Myocyte (in vitro differentiated cells): ENCODE data around the gene FOXN3. TPM values are rescaled to one million over a fixed set of nuclear protein-coding genes. Genes with fewer than 3 reads are reported as not detected.
"Not testable (repeated sequence)": the region's sequence is repeated elsewhere in the genome, so short reads cannot be mapped to it uniquely, and the experiment has no call there.

Experiments used
- DNase-seq: peaks from one replicate; pipeline ENCODE4 v3.0.0-alpha.2; 2012; ENCODE audit warnings: low read depth
- total RNA-seq: library from RNA; depleted of rRNA; stranded (reverse); fragments of >200 nt; gene quantifications from 2 replicates; pipeline ENCODE4 v1.2.3, GENCODE V29; 2014

Gene FOXN3
- total RNA-seq, 1 donor from 2014 or later, result 27.5 TPM

GRCh38 chr14:89139404-89140247, 277.4 kb downstream of the FOXN3 start:
- no peak for DNase-seq

DNA sequence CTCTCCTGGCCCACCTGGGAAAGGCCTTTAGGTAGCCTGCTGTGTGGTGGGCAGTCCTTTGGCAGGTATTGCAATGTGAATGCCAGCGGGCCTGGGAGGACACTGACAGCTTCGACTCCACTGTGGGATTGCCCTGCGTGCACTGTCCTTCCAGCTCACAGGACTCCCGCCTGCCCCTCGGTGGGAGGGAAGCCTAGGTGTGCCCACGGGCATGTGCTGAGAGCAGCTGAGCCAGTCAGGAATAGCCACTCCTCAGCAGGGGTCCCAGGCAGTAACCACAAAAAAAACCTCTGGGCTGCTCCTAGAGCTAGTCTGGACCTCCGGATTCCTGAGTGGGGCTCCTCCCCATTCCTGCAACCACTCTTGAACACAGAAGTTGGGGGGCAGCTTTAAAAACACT, 278.2 kb downstream of the FOXN3 start:
- peak; percentile 56 for DNase-seq

DNA sequence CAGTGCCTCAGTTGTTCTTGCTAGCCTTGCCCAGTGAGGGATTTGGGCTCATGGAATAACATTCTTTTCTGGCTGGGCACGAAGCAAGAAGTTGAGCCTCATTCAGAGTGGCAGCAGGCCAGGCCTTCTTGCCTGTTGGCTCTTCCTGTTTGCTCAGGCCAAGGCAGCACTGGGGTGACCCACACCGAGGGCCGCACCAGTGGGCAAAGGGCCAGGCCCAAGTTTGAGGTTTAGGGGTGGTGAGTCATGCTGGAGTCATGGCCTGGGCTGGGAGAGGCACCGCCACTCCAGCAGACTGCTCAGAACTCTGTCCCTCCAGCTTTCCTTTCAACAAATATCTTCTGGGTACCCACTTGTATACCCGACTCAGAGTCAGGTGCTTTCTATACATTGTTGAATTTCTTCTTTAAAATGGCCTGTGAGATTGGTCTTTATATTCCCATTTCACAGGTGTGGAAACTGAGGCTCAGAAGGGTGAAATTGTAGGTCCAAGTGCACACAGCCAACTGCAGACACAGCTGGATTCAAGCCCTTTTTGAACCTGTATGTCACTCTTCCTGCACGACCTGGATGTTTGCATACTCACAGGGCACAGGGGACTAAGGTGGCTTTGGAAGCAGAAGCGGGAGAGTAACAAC, 279.4 kb downstream of the FOXN3 start:
- peak; percentile 98 for DNase-seq

DNA sequence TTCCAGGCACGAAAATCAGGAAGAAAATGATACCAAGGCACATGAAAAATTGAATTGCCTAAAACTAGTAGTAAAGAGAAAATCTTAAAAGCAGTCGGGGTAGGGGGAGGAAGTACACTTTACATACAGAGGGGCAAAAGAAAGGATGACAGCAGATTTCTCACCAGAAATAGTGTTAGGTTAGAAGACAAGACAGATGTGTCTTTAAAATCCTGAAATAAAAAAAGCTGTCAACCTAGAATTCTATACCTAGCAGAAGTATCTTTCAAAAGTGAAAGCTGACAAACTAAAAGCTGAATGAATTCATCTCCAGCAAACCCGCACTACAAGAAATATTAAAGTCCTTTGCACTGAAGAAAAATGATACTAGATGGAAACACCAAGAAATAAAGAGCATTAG, 280.4 kb downstream of the FOXN3 start:
- DNase-seq, result no peak

- no peak for DNase-seq
These were observed 282.4 kb downstream of the FOXN3 start for GRCh38 chr14:89134640-89135039.

DNA sequence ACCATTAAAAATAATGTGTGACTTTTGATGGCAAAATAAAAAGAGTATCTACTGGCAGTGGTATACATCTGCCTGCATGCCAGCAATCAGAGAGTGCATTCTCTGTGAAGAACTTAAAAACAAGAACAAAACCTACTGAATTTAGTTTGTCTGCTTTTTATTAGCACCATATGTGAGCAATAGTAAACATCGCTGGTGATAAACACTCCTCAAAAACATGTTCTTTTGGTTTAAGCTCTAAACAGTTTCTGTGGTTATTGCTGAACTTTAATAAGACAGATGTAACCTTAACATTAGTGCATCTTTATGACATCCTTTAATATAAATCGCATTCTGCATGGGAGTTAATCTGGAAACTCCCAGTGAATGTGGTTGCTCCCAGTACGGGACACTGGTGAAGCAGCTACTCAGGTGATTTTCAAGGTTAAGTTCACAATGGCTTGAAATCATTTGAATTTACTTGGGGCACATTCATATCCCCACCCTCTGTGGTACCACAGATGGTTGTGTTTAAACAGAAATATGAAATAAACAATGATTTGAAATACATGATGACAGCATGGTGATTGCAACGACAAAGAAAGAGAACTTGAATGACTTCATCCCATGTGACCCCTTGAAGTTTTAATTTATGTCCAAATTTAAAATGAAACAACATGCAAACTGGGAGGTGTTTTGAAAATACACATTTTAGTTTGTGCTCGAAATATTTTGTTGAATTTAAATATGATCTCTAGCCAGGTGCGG, 285.9 kb downstream of the FOXN3 start:
- no peak for DNase-seq

DNA sequence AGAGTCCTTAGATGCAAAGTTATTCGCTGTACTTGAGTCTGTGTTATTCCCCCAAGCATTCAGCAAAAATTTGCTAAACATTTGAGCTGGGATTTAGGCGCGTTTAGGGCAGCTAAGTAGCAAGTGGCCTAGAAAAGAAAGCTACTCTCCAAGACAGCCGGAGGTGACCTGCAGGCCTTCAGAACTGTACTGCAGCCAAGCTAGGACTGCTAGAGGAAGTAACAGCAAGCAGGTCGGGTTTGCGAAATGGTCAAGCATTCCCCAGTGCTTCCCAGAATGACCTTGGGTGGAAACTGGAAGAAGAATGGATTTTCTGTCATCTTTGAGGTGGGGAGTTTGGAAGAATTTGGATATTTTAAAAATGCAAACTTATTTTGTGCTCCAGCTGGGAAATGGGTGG, 287.5 kb downstream of the FOXN3 start:
- DNase-seq, result no peak

DNA sequence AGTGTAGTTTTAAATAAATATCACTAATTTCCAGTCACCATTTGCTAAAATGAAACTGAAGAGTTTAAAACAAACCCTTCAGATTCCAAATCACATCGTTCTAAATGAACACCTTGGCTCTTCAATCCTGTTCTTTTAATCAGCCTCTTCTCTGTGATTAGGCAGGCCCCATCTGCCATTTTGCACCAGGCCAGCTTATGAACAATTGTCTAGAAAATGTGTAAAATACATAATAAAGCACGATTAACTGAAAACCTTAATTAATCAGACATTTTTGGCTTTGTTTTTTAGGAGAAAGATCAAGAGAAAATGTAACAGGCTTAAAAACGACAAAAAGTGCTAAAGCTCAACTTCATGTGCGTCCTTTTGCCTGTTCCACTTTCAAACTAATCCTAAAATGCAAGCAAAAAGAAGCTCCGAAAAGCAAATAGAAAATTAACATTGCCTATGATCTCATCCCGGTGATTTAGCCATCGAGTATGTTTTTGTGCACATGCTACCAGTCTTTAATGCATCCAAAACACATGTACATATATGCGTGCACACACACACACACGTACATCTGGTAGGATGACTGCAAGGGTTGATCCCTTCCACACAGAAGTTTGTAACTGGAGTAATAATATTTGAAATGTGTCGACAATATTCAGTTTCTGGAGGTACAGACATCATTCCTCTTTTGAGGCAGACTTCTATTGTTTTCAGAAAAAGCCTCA, 288.6 kb downstream of the FOXN3 start:
- DNase-seq, result no peak

DNA sequence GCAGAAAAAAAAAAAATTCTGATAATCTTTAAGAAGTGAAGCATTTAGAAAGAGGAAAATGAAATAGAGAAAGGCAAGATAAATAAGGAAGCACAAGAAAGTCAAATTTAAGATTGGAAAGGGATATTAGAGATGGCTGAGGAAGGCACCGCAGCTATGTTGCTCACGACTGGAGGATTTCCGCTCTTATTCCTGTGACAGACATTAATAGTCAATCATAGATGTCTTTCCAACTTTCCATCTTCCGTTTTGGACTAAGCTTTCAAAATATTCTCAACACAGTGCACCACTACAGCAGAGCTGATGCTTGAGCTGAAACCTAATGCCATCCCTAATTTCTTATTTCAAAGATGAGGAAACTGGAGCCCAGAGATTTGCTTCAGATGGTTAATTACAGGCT, 290.6 kb downstream of the FOXN3 start:
- no peak for DNase-seq

DNA sequence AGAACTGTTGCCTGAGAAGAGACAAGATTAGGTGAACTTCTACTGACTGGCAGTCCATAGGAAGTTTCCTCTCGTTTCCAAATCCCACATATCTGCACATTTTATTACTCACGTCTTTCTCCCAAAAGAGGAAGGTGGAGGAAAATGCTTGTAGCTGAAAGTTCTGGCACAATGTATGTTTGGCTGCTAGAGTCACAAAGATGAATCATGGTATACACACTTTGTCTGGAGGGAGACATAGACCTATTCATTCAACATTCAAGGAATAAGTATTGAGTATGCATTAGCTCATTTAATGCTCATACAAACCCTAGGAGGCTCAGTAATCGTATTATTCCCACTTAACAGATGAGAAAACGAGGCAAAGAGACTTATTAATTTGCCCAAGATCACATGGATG, 291.8 kb downstream of the FOXN3 start:
- no peak for DNase-seq

DNA sequence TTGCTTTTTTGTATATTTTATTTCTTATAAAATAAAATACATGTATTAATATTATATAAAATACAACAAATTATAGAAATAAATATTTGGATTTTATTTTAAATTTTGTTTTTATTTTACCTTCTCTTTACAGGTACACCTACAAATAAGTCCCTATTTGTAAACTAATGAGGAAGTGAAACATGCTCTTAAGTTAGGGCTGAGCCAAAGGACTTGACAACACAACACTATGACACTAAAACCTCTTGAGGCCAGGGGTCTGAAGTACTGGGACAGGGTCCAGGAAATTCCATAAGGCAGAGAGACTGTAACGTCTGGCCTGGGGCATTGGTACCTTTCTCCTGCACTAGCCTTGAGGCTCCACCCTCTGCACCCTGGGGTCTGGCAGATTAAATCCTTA, 293.2 kb downstream of the FOXN3 start:
- no peak for DNase-seq

DNA sequence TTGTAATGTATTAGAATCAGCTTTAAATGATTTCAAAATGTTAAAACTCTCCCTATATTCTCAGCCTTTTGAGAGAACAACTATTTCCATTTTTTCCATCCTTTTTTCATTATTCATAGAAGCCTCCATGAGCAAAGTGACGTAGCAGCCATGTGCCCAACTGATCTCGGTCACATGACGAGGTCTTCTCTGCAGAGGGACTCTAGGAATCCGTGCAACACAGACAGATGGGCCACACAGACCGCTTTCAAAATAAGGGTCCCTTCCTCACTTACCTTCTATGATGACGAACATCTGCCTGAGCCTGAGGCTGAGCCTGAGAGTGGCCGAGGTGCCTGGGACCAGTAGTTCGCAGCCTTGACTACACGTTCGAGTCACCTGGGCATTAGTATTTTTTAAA, 293.8 kb downstream of the FOXN3 start:
- no peak for DNase-seq

- no peak for DNase-seq
These were observed 294.9 kb downstream of the FOXN3 start for GRCh38 chr14:89121968-89122620.

DNA sequence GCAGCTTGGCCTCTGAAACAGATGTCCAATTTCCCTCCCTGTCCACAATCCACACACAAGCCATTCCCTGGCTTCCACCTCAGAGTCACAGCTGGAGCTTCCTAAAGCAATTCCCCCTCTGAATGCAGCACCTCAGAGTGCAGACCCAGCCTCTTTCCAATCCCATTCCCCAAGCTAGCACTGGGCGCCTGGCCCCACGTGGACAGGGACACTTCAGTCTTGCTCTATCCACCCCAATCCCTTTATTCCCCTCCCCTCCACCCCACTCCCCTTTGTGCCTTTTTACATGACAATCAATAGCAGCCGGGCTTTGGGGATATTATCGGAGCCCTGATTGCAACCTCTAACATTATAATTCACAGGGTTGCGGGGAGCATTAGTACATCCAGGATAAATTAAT, 300.0 kb downstream of the FOXN3 start:
- peak; percentile 16 for DNase-seq

DNA sequence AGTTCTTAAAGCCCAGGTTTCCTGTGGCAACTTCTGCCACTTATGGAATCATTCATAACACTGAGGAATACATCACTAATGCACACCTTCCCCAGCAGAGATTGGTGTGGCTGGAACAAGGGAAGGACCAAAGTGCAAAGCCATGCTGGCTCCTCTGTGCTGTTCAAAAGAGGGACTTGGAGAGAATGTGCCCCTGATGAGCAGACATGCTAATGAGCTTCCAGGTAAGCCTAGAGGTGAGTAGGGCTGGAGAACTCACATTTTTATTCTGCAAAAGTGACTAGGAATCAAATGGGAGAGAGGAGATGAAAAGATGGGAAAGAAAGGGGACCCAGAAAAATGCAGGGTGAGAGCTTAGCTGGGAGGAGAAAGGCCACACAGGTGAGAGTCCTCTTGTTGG, 302.9 kb downstream of the FOXN3 start:
- DNase-seq, result no peak

GRCh38 chr14:89112720-89113119, 304.3 kb downstream of the FOXN3 start:
- DNase-seq, result no peak

DNA sequence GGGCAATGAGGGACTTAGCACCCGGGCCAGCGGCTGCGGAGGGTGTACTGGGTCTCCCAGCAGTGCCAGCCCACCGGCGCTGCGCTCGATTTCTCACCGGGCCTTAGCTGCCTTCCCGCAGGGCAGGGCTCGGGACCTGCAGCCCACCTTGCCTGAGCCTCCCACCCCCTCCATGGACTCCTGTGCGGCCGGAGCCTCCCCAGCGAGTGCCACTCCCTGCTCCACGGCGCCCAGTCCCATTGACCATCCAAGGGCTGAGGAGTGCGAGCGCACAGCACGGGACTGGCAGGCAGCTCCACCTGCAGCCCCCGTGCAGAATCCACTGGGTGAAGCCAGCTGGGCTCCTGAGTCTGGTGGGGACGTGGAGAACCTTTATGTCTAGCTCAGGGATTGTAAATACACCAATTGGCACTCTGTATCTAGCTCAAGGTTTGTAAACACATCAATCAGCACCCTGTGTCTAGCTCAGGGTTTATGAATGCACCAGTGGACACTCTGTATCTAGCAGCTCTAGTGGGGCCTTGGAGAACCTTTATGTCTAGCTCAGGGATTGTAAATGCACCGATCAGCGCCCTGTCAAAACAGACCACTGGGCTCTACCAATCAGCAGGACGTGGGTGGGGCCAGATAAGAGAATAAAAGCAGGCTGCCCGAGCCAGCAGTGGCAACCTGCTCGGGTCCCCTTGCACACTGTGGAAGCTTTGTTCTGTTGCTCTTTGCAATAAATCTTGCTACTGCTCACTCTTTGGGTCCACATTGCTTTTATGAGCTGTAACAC, 305.1 kb downstream of the FOXN3 start:
- not testable (repeated sequence) for DNase-seq

GRCh38 chr14:89111232-89111631, 305.8 kb downstream of the FOXN3 start:
- DNase-seq, result not testable (repeated sequence)

DNA sequence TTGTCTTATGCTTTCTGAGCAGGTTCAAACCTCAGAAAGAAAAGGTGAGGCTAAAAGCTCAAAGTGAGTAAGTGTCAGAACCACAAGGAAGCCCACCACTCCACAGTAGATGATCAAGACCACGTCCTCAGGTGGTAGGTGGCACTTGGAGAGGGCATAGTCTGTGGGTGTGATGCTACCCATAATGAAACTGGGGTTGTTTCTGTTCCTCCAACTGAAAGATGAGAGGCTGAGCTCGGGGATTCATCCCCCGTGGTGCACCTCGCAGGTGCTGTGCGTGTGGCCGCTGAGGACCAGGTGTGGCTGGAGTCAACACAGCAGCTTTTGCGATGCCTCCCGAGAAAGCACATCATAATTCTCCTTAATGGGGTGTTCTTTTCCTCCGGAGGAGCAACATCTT, 306.9 kb downstream of the FOXN3 start:
- DNase-seq, result no peak

DNA sequence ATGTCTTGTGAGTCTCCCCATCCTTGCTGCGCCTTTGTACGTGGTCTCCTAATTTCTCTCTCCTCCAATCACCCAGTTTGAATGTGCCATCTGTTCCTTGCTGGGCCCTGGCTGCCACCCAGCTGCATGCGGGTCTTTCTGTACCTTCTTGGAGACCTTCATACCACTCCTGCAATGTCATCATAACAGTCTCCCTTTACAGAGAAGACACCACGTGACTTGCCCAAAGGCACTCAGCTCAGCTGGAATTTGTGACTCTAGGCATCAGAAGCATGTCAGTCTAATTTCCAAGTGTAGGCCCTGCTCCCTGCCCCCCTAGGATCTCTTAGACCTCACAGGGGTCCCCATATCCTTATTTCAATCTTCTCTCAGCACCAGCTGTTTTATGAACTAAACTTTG, 308.4 kb downstream of the FOXN3 start:
- no peak for DNase-seq
